Measurements from ENCODE around the gene ITGB2. TPM values are rescaled to one million over a fixed set of nuclear protein-coding genes. Genes with fewer than 3 reads are reported as not detected.

Gene ITGB2
- total RNA-seq, 1 experiment from 2014 or later = 1.5 TPM

GRCh38 chr21:44934797-44935532 is 14.3 kb upstream of the ITGB2 start:
- Histone ChIP-seq H3K4me3 (replicated peaks in 1 of 2; ENCODE audit: low read depth in 1 of 2, low read length in 2 of 2) (no peak overlapping the region), H3K79me2 (ENCODE audit: insufficient read depth, low read length) (no peaks in the 10 kb centered on the region), H2AFZ (ENCODE audit: low read depth, low read length, poor library complexity, severe bottlenecking) (no peak overlapping the region), H3K9ac (ENCODE audit: low read length) (no peak overlapping the region), H3K27ac (ENCODE audit: low read depth, low read length) (no peak overlapping the region), H3K4me2 (ENCODE audit: low read length) (no peak overlapping the region), H3K9me3 (ENCODE audit: control insufficient read depth in 1 of 2, insufficient read depth in 1 of 2, low read depth in 1 of 2, low read length in 2 of 2) (no peaks in the 10 kb centered on the region), H3K4me1 (ENCODE audit: control insufficient read depth in 1 of 2, insufficient read depth in 2 of 2, low read length in 2 of 2) (peaks cover 5 to 11% of the 10 kb centered on the region in 2 experiments; a peak in 3 of 4 replicates), H3K9me2 (ENCODE audit: insufficient read depth) (no peaks in the 10 kb centered on the region), H4K20me1 (ENCODE audit: insufficient read depth) (no peaks in the 10 kb centered on the region), H3K27me3 (ENCODE audit: insufficient read depth, low read length) (peaks cover 29% of the 10 kb centered on the region; the same call in 1 of the 2 replicates), H3K36me3 (ENCODE audit: control insufficient read depth in 1 of 2, insufficient read depth in 2 of 2, low read length in 2 of 2) (no peaks in the 10 kb centered on the region)
- intact Hi-C loops (cut with micrococcal nuclease) = no loop called here
- BruUV-seq (replicated peaks) = no TSS peak
- ATAC-seq (no peak), DNase-seq (ENCODE audit: low read depth, low spot score) (no peak)
- TF ChIP-seq JUND (IDR thresholded peaks at IDR 0.05) (no peak), ZFX (IDR thresholded peaks at IDR 0.05) (no peak), EGR1 (IDR thresholded peaks at IDR 0.05; ENCODE audit: low read depth) (no peak), ELF1 (IDR thresholded peaks at IDR 0.05; ENCODE audit: borderline replicate concordance, low read depth) (no peak), RAD21 (IDR thresholded peaks at IDR 0.05; ENCODE audit: low read depth) (no peak), EZH2 (IDR thresholded peaks at IDR 0.05) (no peak), ZNF274 (IDR thresholded peaks at IDR 0.05; ENCODE audit: low read depth, low read length) (no peak), CEBPB (IDR thresholded peaks at IDR 0.05; ENCODE audit: low read depth) (no peak)
- ChIA-PET RAD21 (ENCODE audit: low non-redundant PET in 1 of 2, low total read pairs in 2 of 2, uncharacterized antibody in 2 of 2, unreplicated experiment in 2 of 2) (no interaction called here), POLR2A (no interaction called here), CTCF (no interaction called here)

GRCh38 chr21:44934276-44934675 is 13.6 kb upstream of the ITGB2 start:
- no peak for ATAC-seq
- H3K4me1 ChIP-seq (ENCODE audit: control insufficient read depth in 1 of 2, insufficient read depth in 2 of 2, low read length in 2 of 2) = peaks cover 5 to 12% of the 10 kb centered on the region in 2 experiments
- H3K79me2 ChIP-seq (ENCODE audit: insufficient read depth, low read length) = no peaks in the 10 kb centered on the region
- no peaks in the 10 kb centered on the region for H3K9me3 ChIP-seq (ENCODE audit: control insufficient read depth in 1 of 2, insufficient read depth in 1 of 2, low read depth in 1 of 2, low read length in 2 of 2)
- intact Hi-C loops (cut with micrococcal nuclease) = no loop called here
- no peak overlapping the region for H3K4me3 ChIP-seq (replicated peaks in 1 of 2; ENCODE audit: low read depth in 1 of 2, low read length in 2 of 2)
- peaks cover 36% of the 10 kb centered on the region; the same call in 1 of the 2 replicates for H3K27me3 ChIP-seq (ENCODE audit: insufficient read depth, low read length)
- ChIA-PET RAD21 (ENCODE audit: low non-redundant PET in 1 of 2, low total read pairs in 2 of 2, uncharacterized antibody in 2 of 2, unreplicated experiment in 2 of 2) (no interaction called here), CTCF (no interaction called here), POLR2A (no interaction called here)
- no peak overlapping the region for H2AFZ ChIP-seq (ENCODE audit: low read depth, low read length, poor library complexity, severe bottlenecking)
- no peak overlapping the region for H3K4me2 ChIP-seq (ENCODE audit: low read length)
- no peaks in the 10 kb centered on the region for H3K36me3 ChIP-seq (ENCODE audit: control insufficient read depth in 1 of 2, insufficient read depth in 2 of 2, low read length in 2 of 2)
- BruUV-seq (replicated peaks) = no TSS peak
- no peaks in the 10 kb centered on the region for H4K20me1 ChIP-seq (ENCODE audit: insufficient read depth)
- TF ChIP-seq ZNF274 (IDR thresholded peaks at IDR 0.05; ENCODE audit: low read depth, low read length) (no peak), SIN3A (IDR thresholded peaks at IDR 0.05; ENCODE audit: low read depth) (no peak), RAD21 (IDR thresholded peaks at IDR 0.05; ENCODE audit: low read depth) (no peak), EZH2 (IDR thresholded peaks at IDR 0.05) (no peak)
- H3K9me2 ChIP-seq (ENCODE audit: insufficient read depth) = no peaks in the 10 kb centered on the region
- H3K9ac ChIP-seq (ENCODE audit: low read length) = no peak overlapping the region
- H3K27ac ChIP-seq (ENCODE audit: low read depth, low read length) = no peak overlapping the region
- DNase-seq (ENCODE audit: low read depth, low spot score) = no peak
